Stimulated activated CD4-positive, alpha-beta T cell treated with anti-CD3 and anti-CD28 coated beads, Interleukin-15, amount 100 ng/mL, for 48 hours (primary cell): ENCODE data around the gene AP5S1.

Experiments used
- DNase-seq, 2 donors: peaks; one replicate each; pipeline ENCODE4 v3.0.0-alpha.2; 2020; ENCODE audit warnings: low read depth in 2 of 2

AP5S1 gene

GRCh38 chr20:3846378-3846739 lies 26.0 kb downstream of the AP5S1 start:
- no peak for DNase-seq

- peak; percentile 62 to 84 for DNase-seq
Observed at GRCh38 chr20:3846740-3847428, 26.5 kb downstream of the AP5S1 start, which contains the start of gene MAVS. TSS of gene MAVS (plus strand) at chr20:3846834. CDS start at chr20:3854625, 7,791 bp downstream.

GRCh38 chr20:3847429-3847940 lies 27.1 kb downstream of the AP5S1 start:
- no peak for DNase-seq

- DNase-seq = no peak
Observed at GRCh38 chr20:3848565-3848964, 28.2 kb downstream of the AP5S1 start.

GRCh38 chr20:3854462-3854871 lies 34.1 kb downstream of the AP5S1 start:
- no peak for DNase-seq

GRCh38 chr20:3857405-3857804 lies 37.1 kb downstream of the AP5S1 start:
- DNase-seq = no peak

GRCh38 chr20:3858689-3859088 lies 38.3 kb downstream of the AP5S1 start:
- no peak for DNase-seq

GRCh38 chr20:3861191-3861590 lies 40.8 kb downstream of the AP5S1 start:
- DNase-seq = no peak

GRCh38 chr20:3862333-3862732 lies 42.0 kb downstream of the AP5S1 start:
- no peak for DNase-seq

GRCh38 chr20:3863317-3863716 lies 43.0 kb downstream of the AP5S1 start:
- DNase-seq = no peak

GRCh38 chr20:3864518-3864917 lies 44.2 kb downstream of the AP5S1 start:
- no peak for DNase-seq

GRCh38 chr20:3865152-3865886 lies 45.0 kb downstream of the AP5S1 start:
- no peak for DNase-seq

GRCh38 chr20:3865887-3866407 lies 45.6 kb downstream of the AP5S1 start:
- DNase-seq = no peak

- no peak for DNase-seq
Observed at GRCh38 chr20:3866464-3866863, 46.1 kb downstream of the AP5S1 start.

GRCh38 chr20:3867802-3868201 lies 47.5 kb downstream of the AP5S1 start:
- no peak for DNase-seq

- DNase-seq = no peak
Observed at GRCh38 chr20:3869839-3870634, 49.7 kb downstream of the AP5S1 start.

GRCh38 chr20:3871550-3872265 lies 51.4 kb downstream of the AP5S1 start:
- DNase-seq = no peak

- DNase-seq = no peak
Observed at GRCh38 chr20:3873507-3873906, 53.2 kb downstream of the AP5S1 start.

GRCh38 chr20:3874194-3874844 lies 54.0 kb downstream of the AP5S1 start:
- DNase-seq = no peak

- no peak for DNase-seq
Observed at GRCh38 chr20:3875378-3875974, 55.1 kb downstream of the AP5S1 start.
